ENCODE measurements around the gene ZNF593OS. TPM values are rescaled to one million over a fixed set of nuclear protein-coding genes. Genes with fewer than 3 reads are reported as not detected.
A peak's percentile ranks its signal among the peaks of the same experiment; 100 is the strongest.

Gene ZNF593OS
- total RNA-seq, 1 experiment from 2014 or later = not detected

GRCh38 chr1:26177182-26177684 lies 5.6 kb upstream of the ZNF593OS start, which contains the start of gene CNKSR1 (continued):
- TF ChIP-seq REST (IDR thresholded peaks at IDR 0.05; ENCODE audit: low read depth) (no peak), POLR2A (IDR thresholded peaks at IDR 0.05; ENCODE audit: borderline replicate concordance, extremely low read depth, insufficient read depth, insufficient read length) (peak; percentile 63), FOSL1 (IDR thresholded peaks at IDR 0.05; ENCODE audit: low read depth) (no peak)

- TF ChIP-seq TCF7L2 (IDR thresholded peaks at IDR 0.05; ENCODE audit: borderline replicate concordance, extremely low read depth, insufficient read depth, insufficient read length) = no peak
- POLR2A ChIA-PET = interaction anchor here (2.8 kb wide), 1 partner anchor 59 kb away, joined by 7 read pairs; the partner anchor contains the start of gene CEP85
These were observed 3.7 kb upstream of the ZNF593OS start for GRCh38 chr1:26175346-26175745.

More at GRCh38 chr1:26175346-26175745, 3.7 kb upstream of the ZNF593OS start:
- Histone ChIP-seq H3K4me1 (ENCODE audit: control insufficient read depth in 1 of 2, insufficient read depth in 2 of 2, low read length in 2 of 2) (peaks cover 15 to 34% of the 10 kb centered on the region in 2 experiments), H3K9me2 (ENCODE audit: insufficient read depth) (no peaks in the 10 kb centered on the region), H3K36me3 (ENCODE audit: control insufficient read depth in 1 of 2, insufficient read depth in 2 of 2, low read length in 2 of 2) (no peaks in the 10 kb centered on the region; a peak in 1 of 4 replicates), H3K4me3 (replicated peaks in 1 of 2; ENCODE audit: low read depth in 1 of 2, low read length in 2 of 2) (no peak overlapping the region), H3K27ac (ENCODE audit: low read depth, low read length) (no peak overlapping the region), H3K79me2 (ENCODE audit: insufficient read depth, low read length) (peaks cover 20% of the 10 kb centered on the region), H3K9ac (ENCODE audit: low read length) (no peak overlapping the region), H3K27me3 (ENCODE audit: insufficient read depth, low read length) (no peaks in the 10 kb centered on the region), H2AFZ (ENCODE audit: low read depth, low read length, poor library complexity, severe bottlenecking) (no peak overlapping the region), H4K20me1 (ENCODE audit: insufficient read depth) (no peaks in the 10 kb centered on the region), H3K4me2 (ENCODE audit: low read length) (no peak overlapping the region), H3K9me3 (ENCODE audit: control insufficient read depth in 1 of 2, insufficient read depth in 1 of 2, low read depth in 1 of 2, low read length in 2 of 2) (no peaks in the 10 kb centered on the region)
- RAD21 ChIA-PET (ENCODE audit: low non-redundant PET in 1 of 2, low total read pairs in 2 of 2, uncharacterized antibody in 2 of 2, unreplicated experiment in 2 of 2) = no interaction called here
- intact Hi-C loops (cut with micrococcal nuclease) = loop anchor here (5.0 kb wide), 1 partner anchor 57 kb away; the partner anchor contains the start of gene CEP85
- CTCF ChIA-PET = interaction anchor here (1.3 kb wide), 1 partner anchor 52 kb away, joined by 3 read pairs; no protein-coding TSS in a partner anchor
- DNase-seq (ENCODE audit: low read depth, low spot score) (no peak), ATAC-seq (no peak)
- no TSS peak for BruUV-seq (replicated peaks)
